SIG-M5 treated with dmso at 0.1 percent for 504 hours (cell line): ENCODE measurements around the gene ANKRD44.

Experiments
- DNase-seq: peaks from one replicate; lab custom pipeline; 2025; ENCODE audit not compliant: unreplicated experiment; lab: John Stamatoyannopoulos, UW

ANKRD44 gene

DNA sequence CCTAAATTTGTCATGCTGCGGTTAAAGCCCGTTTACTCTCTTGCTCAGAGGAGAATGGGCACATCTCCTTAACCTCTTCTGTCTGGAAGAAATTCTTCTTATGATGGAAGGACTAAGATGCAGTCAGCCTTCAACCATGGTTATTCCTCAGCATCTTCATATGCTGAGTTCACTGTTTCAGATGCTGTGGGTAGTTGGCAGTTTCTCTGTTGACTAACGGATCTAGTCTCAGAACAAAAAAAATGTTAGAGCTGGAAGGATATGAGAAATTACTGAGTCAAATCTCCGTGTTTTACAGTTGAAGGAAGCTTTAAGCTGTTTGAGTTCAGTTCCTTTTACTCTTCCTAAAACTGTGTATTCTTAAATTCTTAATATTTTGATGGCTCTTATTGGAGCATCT is 340.5 kb downstream of the ANKRD44 start:
- no peak for DNase-seq

DNA sequence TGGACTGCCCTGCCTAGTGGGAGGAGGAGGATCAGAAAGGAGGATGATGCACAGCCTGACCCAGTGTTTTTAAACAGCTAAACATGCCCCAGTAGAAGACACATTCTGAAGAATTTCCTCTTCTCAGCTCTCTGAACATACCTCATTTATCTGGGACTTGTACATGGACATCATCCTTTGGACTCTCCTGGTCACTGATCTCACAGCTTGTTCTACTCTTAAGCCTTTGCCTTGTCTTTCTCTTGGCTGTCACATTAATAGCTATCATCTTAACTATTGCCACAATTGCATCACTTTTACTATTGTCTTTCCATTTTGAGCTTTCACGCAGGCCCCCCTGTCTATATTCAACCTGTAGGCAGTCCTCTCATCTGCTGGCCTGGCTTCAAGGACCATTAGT is 342.1 kb downstream of the ANKRD44 start:
- no peak for DNase-seq

DNA sequence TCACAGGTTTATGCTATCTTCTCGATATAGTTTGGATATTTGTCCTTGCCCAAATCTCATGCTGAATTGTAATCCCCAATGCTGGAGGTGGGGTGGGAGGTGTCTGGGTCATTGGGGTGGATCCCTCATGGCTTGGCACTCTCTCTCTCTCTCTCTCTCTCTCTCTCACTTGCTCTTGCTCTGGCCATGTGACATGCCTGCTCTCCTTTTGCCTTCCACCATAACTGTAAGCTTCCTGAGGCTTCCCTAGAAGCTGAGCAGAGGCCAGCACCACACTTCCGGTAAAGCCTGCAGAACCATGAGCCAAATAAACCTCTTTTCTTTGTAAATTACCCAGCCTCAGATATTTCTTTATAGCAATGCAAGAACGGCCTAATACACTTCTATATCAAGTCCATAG is 342.8 kb downstream of the ANKRD44 start:
- DNase-seq = no peak

DNA sequence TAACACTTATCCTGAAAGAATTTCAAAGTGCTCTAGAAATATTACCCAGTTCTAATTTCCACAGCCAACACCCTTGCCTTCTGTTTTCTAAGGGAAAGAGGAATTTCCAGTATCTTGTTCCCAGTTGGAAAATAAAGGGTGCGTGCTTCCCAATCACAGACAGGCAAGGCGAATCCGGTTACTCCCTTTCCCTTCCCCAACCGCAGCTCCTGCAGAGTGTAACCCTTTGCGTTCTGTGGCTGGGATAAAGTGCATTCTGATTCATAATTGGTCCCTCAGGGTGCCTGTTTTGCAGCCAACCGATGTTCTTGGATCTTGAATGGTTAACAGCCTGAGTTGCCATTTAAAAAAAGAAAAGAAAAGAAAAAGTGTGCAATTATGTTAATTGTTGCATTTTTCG is 343.5 kb downstream of the ANKRD44 start:
- DNase-seq = no peak

DNA sequence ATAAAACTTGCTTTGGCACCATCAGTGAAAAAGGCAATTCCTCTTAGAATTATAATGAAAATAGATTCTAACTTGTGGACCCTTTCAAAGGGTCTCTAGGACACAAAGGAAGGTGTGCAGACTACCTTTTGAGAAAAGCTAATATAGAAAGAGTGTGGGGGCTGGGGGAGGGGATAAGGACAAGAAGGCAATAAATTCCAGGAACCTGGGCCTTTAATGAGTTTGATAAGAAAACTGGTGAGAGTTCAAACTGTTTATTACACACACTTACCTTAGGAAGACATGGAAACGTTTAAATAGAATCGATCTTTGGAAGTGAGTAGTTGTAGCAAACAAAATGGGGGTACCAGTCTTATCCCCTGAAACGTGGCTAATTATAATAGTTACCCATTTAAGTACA is 344.5 kb downstream of the ANKRD44 start:
- no peak for DNase-seq

DNA sequence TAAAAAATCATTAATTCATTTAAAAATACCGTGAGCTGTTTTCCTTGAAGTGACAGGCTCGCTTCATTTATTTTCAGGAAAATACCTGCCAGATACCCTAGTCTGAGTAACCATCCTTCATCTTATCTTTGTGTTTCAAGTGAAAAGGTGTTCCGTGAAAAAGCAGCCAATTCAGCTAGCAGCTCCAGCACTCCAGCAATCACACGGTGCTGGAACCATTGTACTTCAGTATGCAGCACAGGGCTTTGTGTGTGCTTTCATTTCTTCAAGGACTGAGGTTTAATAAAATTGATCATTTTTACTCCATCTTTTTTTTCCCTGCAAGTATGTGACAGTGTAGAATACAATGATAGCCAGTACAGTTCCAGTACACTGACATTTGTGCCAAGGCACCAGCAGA is 344.9 kb downstream of the ANKRD44 start:
- DNase-seq = no peak

DNA sequence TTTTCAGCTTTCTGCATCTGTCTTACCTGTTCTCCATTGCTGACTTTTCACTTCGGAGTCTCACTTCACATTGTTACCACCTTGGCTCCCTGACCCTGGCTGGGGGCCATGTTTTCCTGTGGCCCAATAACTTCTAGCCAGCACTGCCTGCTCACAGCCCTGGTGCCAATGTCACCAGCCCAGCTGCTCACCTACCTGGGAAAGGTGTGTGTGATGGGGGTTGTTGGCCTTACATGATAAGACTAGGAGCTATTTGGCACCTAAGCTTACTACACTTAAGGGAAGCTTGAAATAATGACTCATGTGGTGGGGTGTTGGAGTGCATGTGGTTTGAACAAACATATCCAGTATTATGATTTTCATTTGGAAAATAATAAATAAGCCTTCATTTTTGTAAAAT is 346.6 kb downstream of the ANKRD44 start:
- DNase-seq = no peak

DNA sequence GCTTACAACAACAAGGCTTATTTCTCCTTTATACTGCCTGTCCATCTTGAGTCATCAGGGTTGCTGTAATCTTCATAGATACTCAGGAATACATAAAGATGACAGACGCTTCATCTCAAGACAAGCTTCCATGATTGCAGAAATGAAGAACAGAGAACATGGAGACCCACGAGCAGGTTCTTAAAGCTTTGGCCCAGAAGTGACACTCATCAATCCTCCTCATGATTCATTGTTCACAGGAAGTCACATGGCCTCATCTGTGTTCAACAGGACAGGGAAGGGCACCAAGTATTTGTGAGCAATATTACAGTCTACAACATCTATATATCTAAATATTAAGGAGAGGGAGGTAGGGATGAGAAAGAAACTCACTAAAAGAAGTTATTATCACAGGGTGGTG is 347.5 kb downstream of the ANKRD44 start:
- DNase-seq = no peak

DNA sequence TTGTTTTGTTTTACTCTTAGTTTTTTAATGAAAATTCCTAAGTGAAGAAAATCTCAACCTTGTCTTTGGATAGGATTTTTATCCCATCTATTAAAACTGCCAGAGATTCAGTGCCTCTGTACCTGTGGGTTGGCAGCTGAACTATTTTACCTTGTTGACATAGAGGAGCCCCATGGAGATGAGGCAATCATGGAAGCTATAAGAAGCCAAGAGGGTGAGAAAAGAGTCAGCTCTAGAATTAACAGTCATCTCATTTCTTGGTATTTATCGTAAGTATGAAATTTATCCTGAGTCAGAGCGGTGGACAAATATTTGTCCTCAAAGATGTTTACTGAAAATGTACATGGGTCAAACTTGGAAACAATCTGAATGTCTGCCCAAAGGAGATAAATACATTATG is 348.3 kb downstream of the ANKRD44 start:
- DNase-seq = no peak

DNA sequence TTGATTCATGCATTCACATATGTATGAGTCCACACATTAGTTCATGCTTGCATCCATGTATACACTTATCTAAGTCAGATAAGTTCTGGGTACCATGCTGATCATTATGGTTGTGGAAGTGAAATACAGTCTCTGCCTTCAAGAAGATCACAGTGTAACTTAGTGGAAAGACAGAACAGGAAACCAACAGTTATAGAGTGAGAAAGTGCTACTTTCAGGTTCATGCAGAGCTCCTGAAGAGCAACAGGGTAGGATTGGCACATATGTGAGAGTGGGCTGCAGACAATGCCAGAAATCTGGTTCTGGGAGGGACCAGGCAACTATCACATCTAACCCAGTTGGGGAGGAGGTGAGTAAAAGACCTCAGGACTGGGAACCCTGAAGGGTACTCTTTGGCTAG is 348.7 kb downstream of the ANKRD44 start:
- DNase-seq = no peak

DNA sequence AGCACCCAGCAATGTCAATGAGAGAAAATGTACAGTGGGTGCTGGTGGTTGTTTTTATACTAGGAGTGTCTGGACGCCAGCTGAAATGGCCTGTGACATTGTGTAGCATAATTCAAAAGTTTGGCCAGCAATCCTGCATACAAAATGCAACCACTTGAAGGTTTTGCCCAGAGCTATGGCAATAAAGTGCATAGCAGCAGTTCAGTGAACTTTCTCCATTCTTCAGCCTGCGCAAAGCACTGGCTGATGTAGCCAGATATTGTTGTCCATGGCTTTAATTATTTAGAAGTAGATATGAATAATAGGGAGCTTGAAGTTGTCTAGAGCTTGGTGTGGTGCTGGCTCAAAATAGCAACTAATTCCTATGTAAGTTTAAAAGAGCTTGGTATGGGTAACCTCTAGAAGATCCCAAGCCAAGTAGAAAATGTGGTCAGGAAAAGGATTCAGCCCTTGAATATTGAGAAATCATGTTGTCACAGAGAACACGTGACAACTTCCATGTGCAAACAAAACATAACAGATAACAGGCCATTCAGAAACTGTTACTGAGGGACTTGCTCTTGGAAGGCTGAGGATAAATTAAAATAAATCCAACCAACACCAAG is 350.7 kb downstream of the ANKRD44 start:
- peak; percentile 17 for DNase-seq

DNA sequence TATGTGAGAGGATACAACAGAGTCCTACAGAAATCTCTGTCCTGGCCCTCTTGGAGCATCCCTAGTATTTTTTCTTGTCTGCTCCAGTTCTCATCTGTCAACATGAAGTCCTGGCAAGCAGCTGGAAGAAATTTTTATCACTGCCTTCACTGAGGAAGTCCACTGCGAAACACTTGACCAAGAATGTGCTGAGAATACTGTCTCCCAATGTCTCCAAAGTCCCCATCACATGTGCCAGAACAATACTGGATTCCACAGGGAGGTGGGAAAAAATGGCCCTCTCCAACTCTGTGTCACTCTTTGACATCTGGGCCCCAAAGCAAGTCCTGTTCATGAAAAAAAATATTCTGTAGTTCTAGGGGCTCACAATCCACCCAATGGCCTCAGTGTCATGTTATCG is 351.3 kb downstream of the ANKRD44 start:
- DNase-seq = no peak

DNA sequence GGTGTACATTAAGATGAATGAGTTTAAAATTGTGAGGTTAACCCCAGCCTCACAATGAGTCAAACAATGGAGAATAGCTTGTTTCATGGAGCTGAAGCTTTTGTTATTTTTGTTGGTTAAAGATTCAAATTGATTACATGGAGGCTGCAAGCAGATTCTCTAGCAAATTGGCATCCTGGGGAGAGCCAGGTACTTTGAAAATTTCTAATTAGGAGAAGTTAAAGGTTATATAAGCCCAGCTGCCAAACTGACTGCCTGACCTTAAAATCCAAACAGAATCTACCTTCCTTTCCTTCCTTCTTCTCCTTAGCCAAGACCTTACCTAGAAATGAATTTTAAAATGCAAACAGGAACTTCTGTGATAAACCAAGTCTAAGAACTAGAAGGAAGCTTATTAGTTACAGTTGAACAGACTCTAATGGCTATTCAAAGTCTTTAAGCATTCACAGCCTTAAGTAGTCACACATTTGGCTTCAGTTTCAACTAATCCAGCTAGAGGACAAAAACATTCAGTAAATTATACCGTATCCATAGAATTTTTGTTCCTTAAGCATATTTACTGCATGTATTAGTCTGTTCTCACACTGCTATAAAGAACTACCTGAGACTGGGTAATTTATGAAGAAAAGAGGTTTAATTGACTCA is 352.6 kb downstream of the ANKRD44 start:
- no peak for DNase-seq

DNA sequence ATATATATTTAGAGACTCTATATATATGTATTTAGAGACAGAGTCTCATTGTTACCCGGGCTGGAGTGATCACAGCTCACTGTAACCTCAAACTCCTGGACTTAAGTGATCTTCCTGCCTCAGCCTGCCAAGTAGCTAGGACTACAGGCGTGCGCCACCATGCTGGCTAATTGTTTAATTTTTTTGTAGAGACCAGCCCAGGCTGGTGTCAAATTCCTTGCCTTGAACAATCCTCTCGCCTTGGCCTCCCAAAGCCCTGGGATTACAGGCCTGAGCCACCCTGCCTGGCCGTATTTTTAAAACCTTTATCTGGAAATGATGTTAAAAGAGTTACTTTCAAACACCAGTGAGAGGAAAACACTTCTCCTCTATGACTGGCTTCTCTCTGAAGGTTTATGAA is 353.1 kb downstream of the ANKRD44 start:
- DNase-seq = no peak

DNA sequence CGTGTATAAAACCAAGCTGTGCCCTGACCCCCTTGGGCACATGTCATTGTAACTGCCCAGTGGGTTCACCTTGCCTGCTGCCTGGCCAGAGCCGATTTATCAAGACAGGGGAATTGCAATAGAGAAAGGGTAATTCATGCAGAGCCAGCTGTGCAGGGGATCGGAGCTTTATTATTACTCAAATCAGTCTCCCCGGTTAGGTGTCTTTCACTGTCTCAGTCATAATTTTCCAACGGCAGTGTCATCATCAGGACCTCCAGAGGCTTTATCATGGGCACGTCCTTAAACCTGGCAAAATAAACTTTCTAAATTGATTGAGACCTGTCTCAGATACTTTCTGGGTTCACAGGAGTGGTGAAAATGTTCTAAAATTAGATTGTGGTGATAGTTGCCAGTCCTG is 354.5 kb downstream of the ANKRD44 start:
- no peak for DNase-seq

DNA sequence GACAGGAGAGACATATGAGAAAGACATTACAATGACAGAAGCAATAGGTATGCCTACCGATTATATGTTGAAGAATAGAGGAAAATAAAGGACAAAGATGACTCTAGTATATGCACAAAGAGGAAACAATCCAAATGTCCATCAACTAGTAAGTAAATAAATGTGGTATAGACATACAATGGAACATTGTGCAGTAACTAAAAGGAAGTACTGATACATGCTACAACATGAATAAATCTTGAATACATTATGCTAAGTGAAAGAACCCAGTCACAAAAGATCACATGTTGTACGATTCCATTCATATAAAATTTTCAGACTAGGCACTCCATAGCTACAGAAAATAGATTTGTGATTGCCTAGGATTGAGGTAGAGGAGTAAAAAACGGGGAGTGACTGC is 355.5 kb downstream of the ANKRD44 start:
- DNase-seq = no peak

DNA sequence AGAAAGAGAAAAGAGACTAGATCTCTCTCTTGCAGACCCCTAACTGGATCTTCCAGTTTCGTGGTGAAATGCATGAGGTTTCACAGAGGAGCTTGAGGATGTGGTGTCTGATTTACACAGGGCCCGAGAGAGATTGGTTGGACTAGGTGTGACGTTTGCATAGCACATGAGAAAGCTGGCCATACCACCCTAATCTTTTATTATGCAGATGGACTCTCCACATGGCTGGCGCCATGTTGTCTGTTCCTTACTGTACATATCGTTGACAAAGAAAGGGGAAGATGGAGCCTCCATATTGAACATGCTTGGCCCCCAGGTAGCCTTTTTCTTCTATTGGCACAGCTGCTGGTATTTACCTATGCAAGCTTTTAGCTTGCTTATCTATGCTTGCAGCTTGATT is 356.6 kb downstream of the ANKRD44 start:
- DNase-seq = no peak

DNA sequence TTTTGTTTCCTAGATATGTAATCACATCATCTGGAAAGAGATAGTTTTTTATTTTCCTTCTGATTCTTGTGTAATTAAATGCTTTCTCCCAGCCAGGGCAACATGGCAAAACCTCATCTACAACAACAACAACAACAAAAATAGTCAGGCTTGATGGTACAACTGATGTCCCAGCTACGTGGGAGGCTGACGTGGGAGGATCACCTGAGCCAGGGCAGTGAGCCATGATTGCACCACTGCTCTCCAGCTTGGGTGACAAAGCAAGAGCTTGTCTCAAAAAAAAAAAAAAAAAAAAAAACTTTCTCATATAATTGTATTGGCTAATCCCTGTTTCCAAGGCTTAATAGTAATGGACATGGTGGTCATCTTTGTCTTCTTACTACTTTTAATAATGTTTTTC is 357.6 kb downstream of the ANKRD44 start:
- DNase-seq = no peak

DNA sequence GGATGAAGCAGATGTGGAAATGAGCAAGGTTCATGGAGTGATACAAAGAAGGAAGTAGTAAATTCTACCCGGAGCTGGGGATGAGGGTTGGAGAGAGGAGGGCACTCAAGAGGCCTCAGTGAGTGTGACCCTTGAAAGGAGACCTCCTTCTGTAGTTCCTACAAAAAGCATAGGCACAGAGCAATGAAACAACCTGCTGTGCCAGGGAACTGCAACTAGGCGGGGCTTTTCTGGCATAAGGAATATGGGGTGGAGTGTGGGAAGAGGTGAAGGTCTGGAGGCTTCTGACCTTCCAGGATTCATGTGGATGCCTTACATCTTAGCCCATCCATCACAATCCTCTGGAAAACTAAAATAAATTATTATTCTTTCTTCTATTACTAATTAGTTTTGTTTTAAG is 358.6 kb downstream of the ANKRD44 start:
- no peak for DNase-seq

DNA sequence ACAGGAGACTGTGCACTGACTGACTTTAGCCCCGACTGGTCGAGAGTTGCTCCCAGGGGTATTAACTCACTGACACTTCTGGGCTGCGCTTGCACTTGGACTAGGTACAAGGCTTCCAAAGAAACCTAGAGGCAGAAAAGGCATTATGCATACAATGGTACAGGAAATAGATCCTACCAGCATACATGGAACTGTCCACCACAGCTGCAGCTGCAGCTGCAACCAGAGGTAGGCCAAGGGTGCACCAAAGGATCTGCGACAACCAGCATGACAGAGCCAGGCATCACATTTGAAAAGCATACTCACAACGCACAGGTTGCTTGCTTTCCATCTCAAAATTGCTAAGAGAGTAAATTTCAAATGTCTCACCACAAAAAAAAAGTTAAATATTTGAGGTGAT is 361.5 kb downstream of the ANKRD44 start:
- no peak for DNase-seq

DNA sequence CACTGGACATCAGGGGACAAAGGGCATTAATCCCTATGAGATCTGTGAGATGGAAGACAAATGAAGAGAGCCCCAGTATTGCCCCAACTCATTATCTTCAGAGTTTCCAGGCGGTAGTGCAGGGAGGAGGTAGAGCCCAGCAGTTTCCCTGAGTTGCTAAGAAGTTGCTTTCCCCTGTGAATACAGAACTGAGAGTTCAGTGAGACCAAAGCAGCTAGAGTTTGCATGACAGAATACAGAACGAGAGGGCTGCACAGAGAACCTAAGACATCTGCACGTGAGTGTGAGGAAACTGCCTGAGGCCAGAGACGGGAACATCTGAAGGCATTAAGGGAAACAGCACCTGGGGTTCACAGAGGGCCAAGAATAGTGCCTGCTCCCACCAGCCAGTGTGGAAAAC is 366.0 kb downstream of the ANKRD44 start:
- DNase-seq = no peak

DNA sequence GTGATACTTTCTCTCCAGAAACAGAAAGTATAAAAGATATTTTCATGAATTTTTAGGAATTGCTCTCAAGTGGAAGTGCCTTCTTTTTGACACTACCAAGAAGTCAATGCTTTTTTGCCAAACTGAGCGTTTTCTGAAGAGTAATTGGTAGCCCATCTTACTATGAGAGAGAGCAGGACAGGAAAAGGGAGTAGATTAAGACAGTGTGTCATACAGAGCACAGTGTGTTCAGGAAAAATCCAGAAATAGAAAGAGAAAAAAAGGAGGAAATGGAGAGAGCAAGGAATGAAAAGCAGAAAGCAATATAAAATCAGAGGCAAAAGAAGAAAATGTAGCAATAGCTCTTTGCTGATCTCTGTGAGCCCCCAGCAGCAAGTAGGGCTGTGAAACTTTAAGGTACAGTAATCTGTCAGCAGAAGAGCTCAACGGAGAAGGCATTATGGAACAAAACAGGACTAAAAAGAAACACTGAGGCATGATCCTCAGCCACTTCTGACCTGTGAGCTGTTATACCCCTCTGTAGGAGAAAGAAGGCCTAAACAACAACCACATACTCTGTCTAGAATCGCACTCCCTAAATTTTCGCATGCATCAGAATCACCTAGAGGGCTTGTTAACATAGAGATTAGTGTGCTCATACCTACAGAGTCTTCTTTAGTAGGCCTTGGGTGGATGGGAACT is 369.0 kb downstream of the ANKRD44 start:
- no peak for DNase-seq

DNA sequence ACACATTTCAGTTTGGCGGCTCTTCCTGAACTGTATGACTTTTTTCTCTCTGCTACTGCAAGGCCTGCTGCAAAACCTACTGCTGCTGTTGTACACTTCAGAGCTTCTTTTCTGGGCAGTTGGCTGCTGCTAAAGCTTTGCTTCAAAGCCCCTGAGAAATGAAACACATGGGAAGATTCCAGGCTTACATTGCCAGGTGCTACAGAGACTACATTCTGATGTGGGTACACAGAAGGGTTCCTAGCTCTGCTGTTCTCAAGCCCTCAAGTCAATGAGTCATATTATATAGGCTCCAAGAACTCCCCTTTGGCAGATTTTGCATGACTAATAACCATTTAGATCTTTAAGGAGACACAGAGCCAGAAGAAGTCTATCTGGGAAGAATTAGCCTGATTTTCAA is 371.2 kb downstream of the ANKRD44 start:
- no peak for DNase-seq
